ENCODE data around the gene CNNM3. TPM values are rescaled to one million over a fixed set of nuclear protein-coding genes. Genes with fewer than 3 reads are reported as not detected.

The CNNM3 gene
- total and polyA plus RNA-seq, 2 experiments from 2014 or later = 17.1 to 25.8 TPM

DNA sequence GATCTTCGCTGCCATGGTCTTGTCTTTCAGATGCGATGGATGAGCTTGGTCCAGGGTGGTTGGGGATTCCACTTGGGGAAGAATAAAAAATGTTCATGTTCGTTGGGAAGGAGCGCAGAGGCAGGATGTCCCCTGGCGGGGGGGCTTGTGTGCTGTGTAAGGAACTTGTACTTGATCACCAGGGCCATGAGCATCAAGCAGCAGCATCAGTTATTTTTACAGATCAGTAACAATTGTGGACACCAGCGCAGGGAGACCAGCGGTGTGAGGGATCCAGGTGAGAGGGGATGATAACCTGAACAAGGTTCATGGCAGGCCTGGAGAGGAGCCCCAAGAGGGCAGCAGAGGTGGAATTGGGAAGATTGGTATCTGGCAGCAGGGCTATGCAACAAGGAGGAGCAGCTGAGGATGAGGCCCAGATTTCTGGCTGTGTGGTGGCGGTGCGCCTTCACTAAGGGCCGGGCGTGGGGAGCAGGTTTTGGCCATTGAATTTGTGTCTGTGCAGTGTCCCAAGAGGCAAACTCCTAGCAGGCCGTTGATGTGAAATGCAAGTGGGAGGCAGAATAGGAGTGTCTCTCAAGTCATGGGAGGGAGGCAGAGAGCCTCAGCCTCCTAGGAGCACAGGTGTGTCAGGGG lies 3.9 kb downstream of the CNNM3 start:
- Histone ChIP-seq H2AFZ (no peak overlapping the region), H3K4me2 (peak overlapping the region; percentile 98), H3K4me1 (ENCODE audit: insufficient read depth) (peaks cover 62% of the 10 kb centered on the region), H3K4me3 (no peak overlapping the region), H3K27ac (peak overlapping the region; percentile 81), H4K20me1 (ENCODE audit: insufficient read depth, poor library complexity, severe bottlenecking) (peaks cover 63% of the 10 kb centered on the region), H3K9me3 (ENCODE audit: low read depth) (no peaks in the 10 kb centered on the region), H3K36me3 (replicated peaks; ENCODE audit: insufficient read depth, low read depth) (peaks cover 3% of the 10 kb centered on the region), H3K9me2 (replicated peaks; ENCODE audit: insufficient read depth) (no peaks in the 10 kb centered on the region), H3K27me3 (no peaks in the 10 kb centered on the region), H3K79me2 (peaks cover 73% of the 10 kb centered on the region)
- WGBS (ENCODE audit: low lambda C conversion rate, missing lambda C conversion rate) = 91% methylated on average over 12 of the region's 12 CpGs
- no peak for DNase-seq (ENCODE audit: low spot score)
- TF ChIP-seq EZH2phosphoT487 (IDR thresholded peaks at IDR 0.05; ENCODE audit: low read depth, severe bottlenecking, unreplicated experiment) (no peak), CTCF (IDR thresholded peaks at IDR 0.05; ENCODE audit: poor library complexity) (no peak), EZH2 (IDR thresholded peaks at IDR 0.05; ENCODE audit: borderline replicate concordance) (no peak)

DNA sequence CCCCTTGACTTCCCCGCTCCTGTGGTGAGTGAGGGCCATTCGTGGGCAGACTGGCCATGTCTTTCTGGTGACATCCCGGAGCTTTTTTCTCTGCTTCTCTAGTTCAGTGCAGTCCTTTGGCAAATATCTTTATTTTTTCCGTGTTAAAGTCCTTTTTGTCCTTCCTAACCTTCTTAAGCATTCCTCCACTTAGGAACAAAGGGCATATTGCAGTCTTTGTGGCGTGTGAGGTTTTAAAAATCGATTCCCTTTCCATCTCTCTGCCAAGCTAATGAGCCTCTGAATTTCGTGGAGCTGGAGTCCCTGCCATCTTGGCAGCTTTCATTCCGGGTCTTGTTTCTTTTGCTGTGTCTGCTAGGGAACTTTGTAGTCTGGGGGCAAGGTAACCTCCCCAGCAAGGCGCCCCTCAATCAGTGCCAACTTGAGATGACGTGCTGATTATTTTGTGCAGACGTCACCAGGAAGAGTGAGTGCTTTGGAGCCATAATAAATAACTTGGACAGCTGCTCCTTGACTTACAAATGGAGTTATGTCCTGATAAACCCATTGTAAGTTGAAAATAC lies 5.1 kb downstream of the CNNM3 start:
- Histone ChIP-seq H4K20me1 (ENCODE audit: insufficient read depth, poor library complexity, severe bottlenecking) (peaks cover 63% of the 10 kb centered on the region), H3K4me1 (ENCODE audit: insufficient read depth) (peaks cover 62% of the 10 kb centered on the region)

DNA sequence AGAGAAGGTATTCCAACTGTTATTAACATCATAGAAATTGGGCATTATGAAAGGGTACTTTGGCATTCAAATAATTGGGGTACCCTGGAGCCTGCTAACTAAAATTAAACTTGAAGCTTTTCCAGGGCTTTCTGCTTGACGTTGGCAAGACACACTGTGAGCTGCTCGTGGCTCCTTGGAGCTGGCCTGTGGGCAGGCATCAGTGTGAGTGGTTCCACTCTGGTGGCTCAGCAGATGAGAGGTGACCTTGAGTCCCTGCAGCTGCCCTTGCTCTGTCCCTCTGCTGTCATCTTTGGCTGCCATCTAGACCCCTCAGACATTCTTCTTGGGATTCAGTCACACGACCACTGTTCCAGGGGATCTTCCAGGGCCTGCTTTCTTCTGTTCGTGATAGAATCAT lies 6.7 kb downstream of the CNNM3 start:
- TF ChIP-seq CTCF (IDR thresholded peaks at IDR 0.05; ENCODE audit: poor library complexity) (no peak), EZH2phosphoT487 (IDR thresholded peaks at IDR 0.05; ENCODE audit: low read depth, severe bottlenecking, unreplicated experiment) (no peak), EZH2 (IDR thresholded peaks at IDR 0.05; ENCODE audit: borderline replicate concordance) (no peak)
- Histone ChIP-seq H3K4me3 (no peak overlapping the region), H3K9me2 (replicated peaks; ENCODE audit: insufficient read depth) (no peaks in the 10 kb centered on the region), H3K79me2 (peaks cover 81% of the 10 kb centered on the region), H2AFZ (no peak overlapping the region), H4K20me1 (ENCODE audit: insufficient read depth, poor library complexity, severe bottlenecking) (peaks cover 55% of the 10 kb centered on the region), H3K4me2 (no peak overlapping the region), H3K9me3 (ENCODE audit: low read depth) (no peaks in the 10 kb centered on the region), H3K27me3 (no peaks in the 10 kb centered on the region), H3K36me3 (replicated peaks; ENCODE audit: insufficient read depth, low read depth) (peaks cover 3% of the 10 kb centered on the region), H3K27ac (no peak overlapping the region), H3K4me1 (ENCODE audit: insufficient read depth) (peaks cover 54% of the 10 kb centered on the region)
- WGBS (ENCODE audit: low lambda C conversion rate, missing lambda C conversion rate) = 87% methylated on average over 4 of the region's 4 CpGs
- DNase-seq (ENCODE audit: low spot score) = no peak

More for the DNA sequence above, 5.1 kb downstream of the CNNM3 start:
- DNase-seq (ENCODE audit: low spot score) = no peak
- H3K4me2 ChIP-seq = peak overlapping the region; percentile 98
- H3K79me2 ChIP-seq = peaks cover 85% of the 10 kb centered on the region
- peak overlapping the region; percentile 64 for H3K27ac ChIP-seq
- peaks cover 3% of the 10 kb centered on the region for H3K36me3 ChIP-seq (replicated peaks; ENCODE audit: insufficient read depth, low read depth)
- no peaks in the 10 kb centered on the region for H3K9me3 ChIP-seq (ENCODE audit: low read depth)
- no peaks in the 10 kb centered on the region for H3K27me3 ChIP-seq
- H3K4me3 ChIP-seq = no peak overlapping the region
- WGBS (ENCODE audit: low lambda C conversion rate, missing lambda C conversion rate) = 79% methylated on average over 11 of the region's 11 CpGs
- H2AFZ ChIP-seq = no peak overlapping the region
- no peaks in the 10 kb centered on the region for H3K9me2 ChIP-seq (replicated peaks; ENCODE audit: insufficient read depth)
- TF ChIP-seq EZH2phosphoT487 (IDR thresholded peaks at IDR 0.05; ENCODE audit: low read depth, severe bottlenecking, unreplicated experiment) = no peak
- TF ChIP-seq CTCF (IDR thresholded peaks at IDR 0.05; ENCODE audit: poor library complexity) = no peak
- no peak for TF ChIP-seq EZH2 (IDR thresholded peaks at IDR 0.05; ENCODE audit: borderline replicate concordance)

All from hepatocyte (in vitro differentiated cells).